Spleen (tissue), 7 donors: ENCODE measurements around the gene SEC11A.

Experiments used
- CTCF ChIP-seq, 11 experiments: fragments of 200-600 bp in 7 of 11; fragments of 450-650 bp in 4 of 11; sonication (generic) in 4 of 11; IDR thresholded peaks in 8 of 11; conservative IDR thresholded peaks in 3 of 11; 1 replicate in 7 of 11; 2 replicates in 4 of 11; pipeline versions ENCODE4 v1.4.0 to v1.8.0; 2016 to 2021; ENCODE audit warnings: antibody characterized with exemption in 11 of 11, inconsistent platforms in 4 of 11, mild to moderate bottlenecking in 1 of 11
- POLR2A ChIP-seq, 3 donors: fragments of 450-650 bp; IDR thresholded peaks; one replicate each; pipeline ENCODE4 v1.5.1; 2017; ENCODE audit warnings: antibody characterized with exemption in 3 of 3, mild to moderate bottlenecking in 1 of 3
- POLR2AphosphoS5 ChIP-seq, 3 donors: sonication (generic); formaldehyde crosslinking; IDR thresholded peaks; one replicate each; pipeline ENCODE4 v1.5.1; 2017; ENCODE audit warnings: antibody characterized with exemption in 3 of 3
- donor health status: DM: no; HTN: no; CAD: no; lungs with moderate emphysema.
- donor health status: DM: no; HTN: no; CAD: no.
- donor health status: DM: no; HTN: no; CAD: no.

DNA sequence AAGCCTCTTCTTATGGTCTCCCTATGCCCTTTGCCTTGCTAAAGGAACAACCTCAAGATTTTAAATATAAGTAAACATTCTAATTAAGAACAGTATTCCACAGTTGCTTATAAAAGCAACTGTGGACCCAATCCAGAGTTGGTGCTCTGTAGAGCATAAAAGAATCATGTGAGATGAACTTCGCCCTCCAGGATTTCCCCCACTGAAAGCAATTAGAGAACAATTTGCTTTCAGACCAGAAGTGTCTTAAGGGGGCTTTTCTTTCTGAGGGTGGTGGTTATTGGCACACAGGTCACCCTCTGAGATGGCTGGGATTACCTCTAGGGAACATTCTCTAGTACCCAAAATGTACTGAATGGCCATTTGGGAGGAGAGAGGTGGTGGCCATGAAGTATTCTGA lies 43.1 kb upstream of the SEC11A start:
- TF ChIP-seq CTCF (IDR thresholded peaks at IDR 0.05 in 8 of 11, conservative IDR thresholded peaks at IDR 0.05 in 3 of 11) (no peak), POLR2A (IDR thresholded peaks at IDR 0.05) (no peak), POLR2AphosphoS5 (IDR thresholded peaks at IDR 0.05) (no peak)
